WTC11 (cell line): ENCODE results near the gene SSB.

ENCODE experiments used
- ZNF219 ChIP-seq: sonication (generic); formaldehyde crosslinking; IDR thresholded peaks from 2 replicates; pipeline ENCODE4 v1.8.0; 2023; ENCODE audit warnings: missing genetic modification reagents, mild to moderate bottlenecking, borderline replicate concordance
- ZNF317 ChIP-seq: sonication (generic); formaldehyde crosslinking; IDR thresholded peaks from 2 replicates; pipeline ENCODE4 v1.8.1; 2023; ENCODE audit warnings: low read depth, mild to moderate bottlenecking, moderate library complexity, missing genetic modification reagents, borderline replicate concordance
- TF ChIP-seq, protein P1 (sequence below): fragments of 200-600 bp; IDR thresholded peaks from 2 replicates; pipeline ENCODE4 v1.8.0; 2022; ENCODE audit warnings: antibody characterized with exemption
- TF ChIP-seq, protein P2 (sequence below): sonication (generic); formaldehyde crosslinking; IDR thresholded peaks from 2 replicates; pipeline ENCODE4 v1.8.1; 2023; ENCODE audit warnings: mild to moderate bottlenecking, missing genetic modification reagents, borderline replicate concordance
- TF ChIP-seq, protein P3 (sequence below): sonication (generic); formaldehyde crosslinking; IDR thresholded peaks from 2 replicates; pipeline ENCODE4 v1.8.1; 2022; ENCODE audit warnings: low read depth, missing genetic modification reagents, borderline replicate concordance
- TF ChIP-seq, protein P4 (sequence below): sonication (generic); formaldehyde crosslinking; IDR thresholded peaks from 2 replicates; pipeline ENCODE4 v1.8.0; 2023; ENCODE audit warnings: missing genetic modification reagents
- TF ChIP-seq, protein P5 (sequence below): sonication (generic); formaldehyde crosslinking; IDR thresholded peaks from 2 replicates; pipeline ENCODE4 v1.8.1; 2023; ENCODE audit warnings: mild to moderate bottlenecking, missing genetic modification reagents, moderate library complexity

DNA sequence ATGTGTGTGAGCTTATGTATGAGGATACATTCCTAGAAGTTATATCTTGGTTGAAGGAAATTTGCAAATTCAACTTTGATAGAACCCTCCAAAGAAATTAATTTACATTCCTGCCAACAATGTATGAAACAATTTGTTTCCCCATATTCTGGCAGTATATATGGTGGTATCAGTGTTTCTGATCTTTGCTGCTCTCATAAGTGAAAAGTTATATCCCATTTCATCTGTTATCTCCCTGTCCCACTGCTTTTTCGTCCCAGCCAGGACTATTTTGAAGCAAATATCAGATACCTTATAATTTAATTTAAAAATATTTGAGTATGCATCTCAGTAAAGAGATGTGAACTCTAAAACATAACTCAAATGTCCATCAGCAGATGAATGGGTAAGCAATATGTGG, 35.7 kb downstream of the SSB start:
- TF ChIP-seq, protein P1, sequence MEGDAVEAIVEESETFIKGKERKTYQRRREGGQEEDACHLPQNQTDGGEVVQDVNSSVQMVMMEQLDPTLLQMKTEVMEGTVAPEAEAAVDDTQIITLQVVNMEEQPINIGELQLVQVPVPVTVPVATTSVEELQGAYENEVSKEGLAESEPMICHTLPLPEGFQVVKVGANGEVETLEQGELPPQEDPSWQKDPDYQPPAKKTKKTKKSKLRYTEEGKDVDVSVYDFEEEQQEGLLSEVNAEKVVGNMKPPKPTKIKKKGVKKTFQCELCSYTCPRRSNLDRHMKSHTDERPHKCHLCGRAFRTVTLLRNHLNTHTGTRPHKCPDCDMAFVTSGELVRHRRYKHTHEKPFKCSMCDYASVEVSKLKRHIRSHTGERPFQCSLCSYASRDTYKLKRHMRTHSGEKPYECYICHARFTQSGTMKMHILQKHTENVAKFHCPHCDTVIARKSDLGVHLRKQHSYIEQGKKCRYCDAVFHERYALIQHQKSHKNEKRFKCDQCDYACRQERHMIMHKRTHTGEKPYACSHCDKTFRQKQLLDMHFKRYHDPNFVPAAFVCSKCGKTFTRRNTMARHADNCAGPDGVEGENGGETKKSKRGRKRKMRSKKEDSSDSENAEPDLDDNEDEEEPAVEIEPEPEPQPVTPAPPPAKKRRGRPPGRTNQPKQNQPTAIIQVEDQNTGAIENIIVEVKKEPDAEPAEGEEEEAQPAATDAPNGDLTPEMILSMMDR = no peak
- TF ChIP-seq ZNF219 (CRISPR knock-in tag) = no peak
- TF ChIP-seq, protein P2, sequence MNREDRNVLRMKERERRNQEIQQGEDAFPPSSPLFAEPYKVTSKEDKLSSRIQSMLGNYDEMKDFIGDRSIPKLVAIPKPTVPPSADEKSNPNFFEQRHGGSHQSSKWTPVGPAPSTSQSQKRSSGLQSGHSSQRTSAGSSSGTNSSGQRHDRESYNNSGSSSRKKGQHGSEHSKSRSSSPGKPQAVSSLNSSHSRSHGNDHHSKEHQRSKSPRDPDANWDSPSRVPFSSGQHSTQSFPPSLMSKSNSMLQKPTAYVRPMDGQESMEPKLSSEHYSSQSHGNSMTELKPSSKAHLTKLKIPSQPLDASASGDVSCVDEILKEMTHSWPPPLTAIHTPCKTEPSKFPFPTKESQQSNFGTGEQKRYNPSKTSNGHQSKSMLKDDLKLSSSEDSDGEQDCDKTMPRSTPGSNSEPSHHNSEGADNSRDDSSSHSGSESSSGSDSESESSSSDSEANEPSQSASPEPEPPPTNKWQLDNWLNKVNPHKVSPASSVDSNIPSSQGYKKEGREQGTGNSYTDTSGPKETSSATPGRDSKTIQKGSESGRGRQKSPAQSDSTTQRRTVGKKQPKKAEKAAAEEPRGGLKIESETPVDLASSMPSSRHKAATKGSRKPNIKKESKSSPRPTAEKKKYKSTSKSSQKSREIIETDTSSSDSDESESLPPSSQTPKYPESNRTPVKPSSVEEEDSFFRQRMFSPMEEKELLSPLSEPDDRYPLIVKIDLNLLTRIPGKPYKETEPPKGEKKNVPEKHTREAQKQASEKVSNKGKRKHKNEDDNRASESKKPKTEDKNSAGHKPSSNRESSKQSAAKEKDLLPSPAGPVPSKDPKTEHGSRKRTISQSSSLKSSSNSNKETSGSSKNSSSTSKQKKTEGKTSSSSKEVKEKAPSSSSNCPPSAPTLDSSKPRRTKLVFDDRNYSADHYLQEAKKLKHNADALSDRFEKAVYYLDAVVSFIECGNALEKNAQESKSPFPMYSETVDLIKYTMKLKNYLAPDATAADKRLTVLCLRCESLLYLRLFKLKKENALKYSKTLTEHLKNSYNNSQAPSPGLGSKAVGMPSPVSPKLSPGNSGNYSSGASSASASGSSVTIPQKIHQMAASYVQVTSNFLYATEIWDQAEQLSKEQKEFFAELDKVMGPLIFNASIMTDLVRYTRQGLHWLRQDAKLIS (CRISPR knock-in tag) = no peak
- TF ChIP-seq, protein P3, sequence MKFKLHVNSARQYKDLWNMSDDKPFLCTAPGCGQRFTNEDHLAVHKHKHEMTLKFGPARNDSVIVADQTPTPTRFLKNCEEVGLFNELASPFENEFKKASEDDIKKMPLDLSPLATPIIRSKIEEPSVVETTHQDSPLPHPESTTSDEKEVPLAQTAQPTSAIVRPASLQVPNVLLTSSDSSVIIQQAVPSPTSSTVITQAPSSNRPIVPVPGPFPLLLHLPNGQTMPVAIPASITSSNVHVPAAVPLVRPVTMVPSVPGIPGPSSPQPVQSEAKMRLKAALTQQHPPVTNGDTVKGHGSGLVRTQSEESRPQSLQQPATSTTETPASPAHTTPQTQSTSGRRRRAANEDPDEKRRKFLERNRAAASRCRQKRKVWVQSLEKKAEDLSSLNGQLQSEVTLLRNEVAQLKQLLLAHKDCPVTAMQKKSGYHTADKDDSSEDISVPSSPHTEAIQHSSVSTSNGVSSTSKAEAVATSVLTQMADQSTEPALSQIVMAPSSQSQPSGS (CRISPR knock-in tag) = no peak
- no peak for TF ChIP-seq ZNF317
- TF ChIP-seq, protein P4, sequence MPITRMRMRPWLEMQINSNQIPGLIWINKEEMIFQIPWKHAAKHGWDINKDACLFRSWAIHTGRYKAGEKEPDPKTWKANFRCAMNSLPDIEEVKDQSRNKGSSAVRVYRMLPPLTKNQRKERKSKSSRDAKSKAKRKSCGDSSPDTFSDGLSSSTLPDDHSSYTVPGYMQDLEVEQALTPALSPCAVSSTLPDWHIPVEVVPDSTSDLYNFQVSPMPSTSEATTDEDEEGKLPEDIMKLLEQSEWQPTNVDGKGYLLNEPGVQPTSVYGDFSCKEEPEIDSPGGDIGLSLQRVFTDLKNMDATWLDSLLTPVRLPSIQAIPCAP (CRISPR knock-in tag) = no peak
- TF ChIP-seq, protein P5, sequence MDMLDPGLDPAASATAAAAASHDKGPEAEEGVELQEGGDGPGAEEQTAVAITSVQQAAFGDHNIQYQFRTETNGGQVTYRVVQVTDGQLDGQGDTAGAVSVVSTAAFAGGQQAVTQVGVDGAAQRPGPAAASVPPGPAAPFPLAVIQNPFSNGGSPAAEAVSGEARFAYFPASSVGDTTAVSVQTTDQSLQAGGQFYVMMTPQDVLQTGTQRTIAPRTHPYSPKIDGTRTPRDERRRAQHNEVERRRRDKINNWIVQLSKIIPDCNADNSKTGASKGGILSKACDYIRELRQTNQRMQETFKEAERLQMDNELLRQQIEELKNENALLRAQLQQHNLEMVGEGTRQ (CRISPR knock-in tag) = no peak
